AG20443 (cell line): ENCODE results near the gene FZD10.

Source experiments
- DNase-seq: peaks from one replicate; pipeline ENCODE4 v3.0.0; 2012; ENCODE audit warnings: low spot score, mixed read lengths

Gene FZD10

GRCh38 chr12:130162267-130162666, at the start of gene FZD10:
Gene FZD10, plus strand, starts transcription at chr12:130162464. Its CDS starts 479 bp downstream, at chr12:130162943.
- DNase-seq, result peak; percentile 76

GRCh38 chr12:130114952-130115351, 47.3 kb upstream of the FZD10 start:
- no peak for DNase-seq

- DNase-seq, result no peak
These were observed 46.6 kb upstream of the FZD10 start for GRCh38 chr12:130115646-130116045.

GRCh38 chr12:130116791-130117190, 45.5 kb upstream of the FZD10 start:
- DNase-seq, result no peak

- no peak for DNase-seq
These were observed 45.0 kb upstream of the FZD10 start for GRCh38 chr12:130117233-130117632.

- no peak for DNase-seq
These were observed 44.6 kb upstream of the FZD10 start for GRCh38 chr12:130117701-130118100.

GRCh38 chr12:130118181-130118580, 44.1 kb upstream of the FZD10 start:
- no peak for DNase-seq

GRCh38 chr12:130119241-130119861, 42.9 kb upstream of the FZD10 start:
- no peak for DNase-seq

GRCh38 chr12:130120012-130120805, 42.1 kb upstream of the FZD10 start:
- no peak for DNase-seq

- DNase-seq, result no peak
These were observed 40.9 kb upstream of the FZD10 start for GRCh38 chr12:130121226-130122000.

- DNase-seq, result no peak
These were observed 39.9 kb upstream of the FZD10 start for GRCh38 chr12:130122356-130122755.

GRCh38 chr12:130124106-130124505, 38.2 kb upstream of the FZD10 start:
- no peak for DNase-seq

GRCh38 chr12:130124605-130125244, 37.5 kb upstream of the FZD10 start:
- no peak for DNase-seq

GRCh38 chr12:130126023-130126432, 36.2 kb upstream of the FZD10 start:
- no peak for DNase-seq

- no peak for DNase-seq
These were observed 34.7 kb upstream of the FZD10 start for GRCh38 chr12:130127532-130127911.

- DNase-seq, result no peak
These were observed 34.1 kb upstream of the FZD10 start for GRCh38 chr12:130127912-130128789.

- DNase-seq, result no peak
These were observed 33.2 kb upstream of the FZD10 start for GRCh38 chr12:130128790-130129735.

GRCh38 chr12:130130346-130130745, 31.9 kb upstream of the FZD10 start:
- DNase-seq, result no peak

- DNase-seq, result no peak
These were observed 31.2 kb upstream of the FZD10 start for GRCh38 chr12:130131025-130131424.

GRCh38 chr12:130131801-130132200, 30.5 kb upstream of the FZD10 start:
- DNase-seq, result no peak
